ENCODE measurements around the gene GPR162.
A peak's percentile ranks its signal among the peaks of the same experiment; 100 is the strongest.

GPR162 gene

GRCh38 chr12:6837370-6838060, 15.9 kb downstream of the GPR162 start:
- no peak for DNase-seq

- no peak for DNase-seq
These were observed 17.2 kb downstream of the GPR162 start for GRCh38 chr12:6838854-6839253.

- DNase-seq, result no peak
These were observed 18.0 kb downstream of the GPR162 start for GRCh38 chr12:6839482-6840201.

DNA sequence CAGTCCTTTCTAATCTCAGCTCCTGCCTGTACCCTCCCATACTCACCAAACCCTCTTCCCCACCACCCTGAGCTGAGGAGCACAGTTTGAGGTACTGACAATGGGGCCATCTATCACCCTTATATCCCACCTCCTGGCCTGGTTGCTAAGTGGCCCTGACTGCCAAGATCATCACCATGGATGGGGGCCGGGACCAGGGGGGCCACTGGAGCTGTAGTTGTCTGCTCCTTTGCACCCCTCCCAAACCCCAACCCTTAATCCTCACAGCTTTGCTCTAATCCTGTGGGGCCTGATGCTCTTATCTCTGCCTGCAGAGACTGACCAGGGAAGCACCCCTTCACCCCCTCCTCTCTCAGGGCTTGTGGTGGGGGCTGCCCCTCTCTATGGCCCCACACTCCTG, 18.7 kb downstream of the GPR162 start:
- DNase-seq, result no peak

- DNase-seq, result no peak
These were observed 19.3 kb downstream of the GPR162 start, which contains the start of gene GNB3 for GRCh38 chr12:6840761-6841515. Gene GNB3 (plus strand): TSS chr12:6840925. CDS start chr12:6841288, 363 bp downstream.

DNA sequence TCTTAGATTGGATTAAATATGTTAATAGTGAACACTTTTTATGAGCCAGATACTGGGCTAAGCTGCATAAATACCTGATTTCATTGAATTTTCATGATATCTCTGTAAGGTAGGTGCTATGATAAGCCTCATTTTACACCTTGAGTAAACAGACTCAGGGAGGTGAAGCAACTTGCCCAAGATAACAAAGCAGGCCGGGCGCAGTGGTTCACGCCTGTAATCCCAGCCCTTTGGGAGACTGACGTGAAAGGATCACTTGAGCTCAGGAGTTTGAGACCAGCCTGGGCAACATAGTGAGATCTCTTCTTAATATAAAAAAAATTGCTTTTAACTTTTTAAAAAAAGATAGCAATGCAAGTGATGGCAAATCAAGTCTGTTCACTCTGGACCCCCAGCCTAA, 20.5 kb downstream of the GPR162 start:
- no peak for DNase-seq

GRCh38 chr12:6843118-6843902, 21.7 kb downstream of the GPR162 start:
- no peak for DNase-seq

- DNase-seq, result no peak
These were observed 23.8 kb downstream of the GPR162 start for GRCh38 chr12:6845395-6845794.

- no peak for DNase-seq
These were observed 24.8 kb downstream of the GPR162 start for GRCh38 chr12:6846316-6846869.

- DNase-seq, result no peak
These were observed 26.1 kb downstream of the GPR162 start for GRCh38 chr12:6847676-6848075.

DNA sequence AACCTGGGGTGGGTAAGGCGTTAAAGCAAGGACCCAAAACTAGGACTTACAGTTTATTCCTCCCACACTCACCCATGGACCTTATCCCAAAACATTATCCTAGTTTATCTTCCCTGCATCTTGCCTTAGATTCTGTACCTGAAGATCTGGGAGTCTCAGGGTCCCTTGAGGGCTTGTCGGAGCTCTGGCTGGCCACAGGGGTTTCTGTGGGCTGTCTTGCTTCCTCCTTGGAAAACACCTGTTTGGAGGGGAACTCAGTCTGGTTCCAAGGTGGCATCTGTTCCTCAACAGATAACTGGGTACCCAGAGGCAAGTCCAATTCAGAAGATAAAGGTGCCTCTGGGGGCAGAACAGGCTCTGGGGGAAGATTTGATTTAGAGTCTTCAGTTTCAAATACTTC, 27.8 kb downstream of the GPR162 start:
- no peak for DNase-seq

GRCh38 chr12:6849976-6850560, 28.4 kb downstream of the GPR162 start:
- no peak for DNase-seq

GRCh38 chr12:6850796-6851152, 29.2 kb downstream of the GPR162 start:
- no peak for DNase-seq

- DNase-seq, result peak; percentile 97 to 98
These were observed 29.7 kb downstream of the GPR162 start, which contains the start of gene CDCA3 for GRCh38 chr12:6851153-6851920. Gene CDCA3 (minus strand): TSS chr12:6851286. CDS start chr12:6850952, 334 bp downstream.

DNA sequence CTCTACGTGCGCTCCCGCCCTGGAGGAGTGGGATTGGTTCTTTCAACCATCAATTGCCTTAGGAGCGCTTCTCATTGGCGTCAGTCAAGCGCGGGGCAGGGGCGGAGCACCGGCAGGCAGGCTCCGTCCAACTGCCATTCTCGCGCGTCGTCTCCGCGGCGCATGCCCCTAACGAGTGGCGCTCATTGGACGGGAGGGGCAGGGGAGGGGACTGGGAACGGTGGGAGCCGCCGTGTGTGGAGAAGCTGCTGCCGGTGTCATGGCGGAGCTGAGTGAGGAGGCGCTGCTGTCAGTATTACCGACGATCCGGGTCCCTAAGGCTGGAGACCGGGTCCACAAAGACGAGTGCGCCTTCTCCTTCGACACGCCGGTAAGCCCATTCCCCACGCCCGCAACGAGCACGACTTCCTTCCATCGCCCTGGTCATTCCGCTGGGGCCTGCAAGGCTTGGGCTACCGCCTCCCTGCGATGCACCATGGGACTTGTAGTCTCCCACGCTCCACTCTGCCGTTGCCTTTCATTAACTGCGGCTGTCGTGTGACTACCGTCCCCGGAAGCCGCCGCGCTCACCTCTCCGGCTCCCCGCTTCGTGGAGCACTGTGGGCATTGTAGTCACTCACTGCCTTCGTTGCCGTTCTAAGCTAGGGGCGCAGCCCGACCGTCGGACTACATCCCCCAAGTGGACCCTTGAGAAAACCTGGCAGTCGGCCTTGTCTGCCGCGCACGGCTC, 30.5 kb downstream of the GPR162 start, which contains the start of gene USP5:
TSS of gene USP5 (plus strand) at position 230 of the 730 bp plus-strand sequence. CDS start at position 260, 30 bp downstream.
- DNase-seq, result peak; percentile 100

DNA sequence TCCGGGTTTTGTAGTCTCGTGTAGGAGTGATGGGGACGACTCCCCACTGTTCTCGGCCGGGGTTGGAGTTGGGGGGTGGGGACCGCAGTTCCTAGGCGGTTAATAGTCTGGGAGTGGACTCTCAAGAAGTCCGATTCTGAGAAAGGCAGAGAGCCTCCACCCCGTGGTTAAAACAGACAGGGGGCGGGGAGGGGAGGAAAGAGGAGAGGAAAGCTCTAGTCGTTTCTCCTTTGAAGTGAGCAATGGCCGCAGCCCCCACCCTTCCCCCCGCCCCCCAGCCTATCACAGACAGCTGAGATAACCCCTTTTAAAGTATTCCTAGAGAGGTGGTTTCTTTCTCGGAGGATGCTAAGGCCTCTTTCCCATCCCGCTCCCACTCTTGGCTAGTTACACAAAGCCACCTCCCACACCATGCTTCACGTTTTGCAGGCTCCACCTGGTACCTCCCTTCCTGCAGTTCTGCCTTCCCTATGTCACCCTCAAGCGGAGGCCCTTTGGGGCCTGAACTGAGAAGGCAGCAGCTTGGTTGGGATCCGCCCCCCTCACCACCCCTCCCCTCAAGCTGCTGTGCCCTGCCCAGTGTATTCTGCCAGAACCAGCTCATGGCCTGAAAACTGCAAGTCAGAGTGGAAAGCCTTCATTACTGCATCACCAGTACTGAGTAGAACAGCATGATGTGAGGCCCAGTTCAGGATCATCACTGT, 31.2 kb downstream of the GPR162 start:
- no peak for DNase-seq

GRCh38 chr12:6853626-6854025, 32.0 kb downstream of the GPR162 start:
- DNase-seq, result no peak

DNA sequence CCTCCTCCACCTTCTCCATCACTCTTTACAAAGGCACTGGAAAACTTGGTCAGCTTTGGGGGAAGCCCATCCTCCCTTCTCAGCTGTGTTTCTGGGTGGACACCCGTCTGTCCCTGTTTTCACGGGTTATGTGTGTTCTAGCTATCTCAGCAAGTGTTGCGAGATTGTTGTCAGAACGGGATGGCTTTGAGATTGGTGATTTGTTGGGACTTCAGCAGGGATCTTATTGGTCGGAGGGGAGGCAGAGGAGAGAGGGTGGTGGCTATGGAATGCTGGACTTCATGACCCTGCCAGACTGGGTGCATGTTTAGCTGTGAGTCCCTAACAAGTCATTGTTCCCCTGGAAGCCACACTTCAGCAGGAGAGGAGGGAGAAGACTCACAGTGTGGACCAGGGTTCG, 32.4 kb downstream of the GPR162 start:
- DNase-seq, result no peak

- DNase-seq, result no peak
These were observed 33.7 kb downstream of the GPR162 start for GRCh38 chr12:6855322-6855721.

- DNase-seq, result no peak
These were observed 37.2 kb downstream of the GPR162 start for GRCh38 chr12:6858799-6859198.

Measured in NCI-H1930 (cell line).